ENCODE measurements around the gene CAB39. TPM values are rescaled to one million over a fixed set of nuclear protein-coding genes. Genes with fewer than 3 reads are reported as not detected.

CAB39 gene
- total and polyA plus RNA-seq, 2 of the 8 experiments (the other 6 are each of a cell fraction or from before 2014, with no cell fraction given): 16.4 to 50.5 TPM

DNA sequence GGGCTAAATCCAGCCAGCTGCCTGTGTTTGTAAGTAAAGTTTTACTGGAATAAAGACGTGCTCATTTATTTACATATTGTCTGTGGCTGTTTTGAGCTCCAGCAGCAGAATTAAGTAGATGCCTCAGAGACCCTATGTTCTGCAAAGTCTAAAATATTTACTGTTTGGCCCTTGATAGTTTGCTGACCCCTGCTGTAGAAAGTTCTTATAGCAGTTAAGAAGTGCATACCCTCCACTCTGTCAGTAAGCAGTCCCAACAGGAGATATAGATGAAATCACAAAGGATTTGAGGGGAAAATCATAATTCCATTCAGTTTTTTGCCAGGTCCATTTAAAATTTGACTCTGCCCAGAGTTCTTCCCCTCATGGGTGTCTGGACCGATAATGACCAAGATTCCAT lies 102.0 kb downstream of the CAB39 start:
- Histone ChIP-seq H3K4me1 (replicated peaks in 1 of 4; ENCODE audit: control insufficient read depth in 3 of 4, insufficient read depth in 4 of 4, low read length in 3 of 4) (peaks cover 0 to under 1% (median 0%) of the 10 kb centered on the region in 4 experiments; a peak in 1 of 7 replicates), H2BK12ac (ENCODE audit: low read depth, low read length) (no peak overlapping the region), H4K20me1 (replicated peaks in 1 of 2; ENCODE audit: control insufficient read depth in 1 of 2, insufficient read depth in 2 of 2, low read length in 2 of 2) (peaks cover 0 to 2% of the 10 kb centered on the region in 2 experiments), H2BK15ac (ENCODE audit: low read length) (no peak overlapping the region), H3K36me3 (ENCODE audit: control insufficient read depth in 2 of 4, insufficient read depth in 4 of 4, low read length in 3 of 4) (peaks cover 2 to 32% (median 17%) of the 10 kb centered on the region in 4 experiments; a peak in 7 of 8 replicates), H3K9ac (replicated peaks in 1 of 4; ENCODE audit: extremely low read depth in 1 of 4, low read depth in 3 of 4, low read length in 3 of 4) (no peak overlapping the region), H4K8ac (ENCODE audit: extremely low read depth, insufficient read depth, low read length) (no peak overlapping the region), H3K14ac (ENCODE audit: insufficient read length) (no peak overlapping the region), H2BK20ac (ENCODE audit: low read length) (no peak overlapping the region), H3K79me2 (ENCODE audit: control insufficient read depth in 1 of 2, insufficient read depth in 2 of 2, low read length in 2 of 2) (no peaks in the 10 kb centered on the region), H2AK5ac (ENCODE audit: low read depth, low read length) (no peak overlapping the region), H3K27me3 (replicated peaks in 1 of 4; ENCODE audit: control insufficient read depth in 3 of 4, extremely low read depth in 1 of 4, insufficient read depth in 3 of 4, low read length in 3 of 4) (no peaks in the 10 kb centered on the region), H3K23me2 (ENCODE audit: low read depth, low read length) (no peaks in the 10 kb centered on the region), H4K91ac (replicated peaks; ENCODE audit: insufficient read length, low read length) (no peak overlapping the region), H4K5ac (ENCODE audit: insufficient read length, low read depth, low read length) (no peak overlapping the region), H2AFZ (ENCODE audit: low read length) (no peak overlapping the region), H3K23ac (ENCODE audit: insufficient read length) (no peak overlapping the region), H3K56ac (replicated peaks; ENCODE audit: insufficient read length, low read depth, low read length) (no peak overlapping the region), H2BK120ac (replicated peaks; ENCODE audit: low read depth, low read length) (no peak overlapping the region), H3K18ac (ENCODE audit: extremely low read depth, low read length) (no peak overlapping the region), H3K79me1 (ENCODE audit: low read depth, low read length) (no peaks in the 10 kb centered on the region; the same call in 1 of the 2 replicates), H3K4me2 (ENCODE audit: insufficient read depth in 1 of 2, low read depth in 2 of 2, low read length in 2 of 2) (no peak overlapping the region), H3K9me3 (ENCODE audit: insufficient read depth in 2 of 2, low read depth in 1 of 2, low read length in 1 of 2) (no peaks in the 10 kb centered on the region), H3K4me3 (ENCODE audit: extremely low read depth in 1 of 4, insufficient read depth in 2 of 4, low read depth in 3 of 4, low read length in 4 of 4) (no peak overlapping the region), H3K27ac (ENCODE audit: low read depth, low read length) (no peak overlapping the region), H2BK5ac (ENCODE audit: low read depth, low read length) (no peak overlapping the region), H3K4ac (replicated peaks; ENCODE audit: insufficient read length, low read depth, low read length) (no peak overlapping the region)
- no peak for TF ChIP-seq KDM1A (IDR thresholded peaks at IDR 0.05; ENCODE audit: borderline replicate concordance, low read length)
- TF ChIP-seq RAD21 (IDR thresholded peaks at IDR 0.05 in 1 of 2, conservative IDR thresholded peaks at IDR 0.05 in 1 of 2; ENCODE audit: low read depth in 2 of 2, low read length in 2 of 2): peak; percentile 54 to 60
- TF ChIP-seq, protein P1, sequence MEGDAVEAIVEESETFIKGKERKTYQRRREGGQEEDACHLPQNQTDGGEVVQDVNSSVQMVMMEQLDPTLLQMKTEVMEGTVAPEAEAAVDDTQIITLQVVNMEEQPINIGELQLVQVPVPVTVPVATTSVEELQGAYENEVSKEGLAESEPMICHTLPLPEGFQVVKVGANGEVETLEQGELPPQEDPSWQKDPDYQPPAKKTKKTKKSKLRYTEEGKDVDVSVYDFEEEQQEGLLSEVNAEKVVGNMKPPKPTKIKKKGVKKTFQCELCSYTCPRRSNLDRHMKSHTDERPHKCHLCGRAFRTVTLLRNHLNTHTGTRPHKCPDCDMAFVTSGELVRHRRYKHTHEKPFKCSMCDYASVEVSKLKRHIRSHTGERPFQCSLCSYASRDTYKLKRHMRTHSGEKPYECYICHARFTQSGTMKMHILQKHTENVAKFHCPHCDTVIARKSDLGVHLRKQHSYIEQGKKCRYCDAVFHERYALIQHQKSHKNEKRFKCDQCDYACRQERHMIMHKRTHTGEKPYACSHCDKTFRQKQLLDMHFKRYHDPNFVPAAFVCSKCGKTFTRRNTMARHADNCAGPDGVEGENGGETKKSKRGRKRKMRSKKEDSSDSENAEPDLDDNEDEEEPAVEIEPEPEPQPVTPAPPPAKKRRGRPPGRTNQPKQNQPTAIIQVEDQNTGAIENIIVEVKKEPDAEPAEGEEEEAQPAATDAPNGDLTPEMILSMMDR (IDR thresholded peaks at IDR 0.05; ENCODE audit: control extremely low read depth in 1 of 3, insufficient read depth in 1 of 3, low read depth in 1 of 3, low read length in 3 of 3): peak in 2 of 3 experiments; percentile 28; a peak in 2 of 4 replicates
- ChIA-PET POLR2A (ENCODE audit: partially characterized antibody) (no interaction called here), CTCF (ENCODE audit: partially characterized antibody) (interaction anchor here (0.6 to 3.5 kb wide), 12 partner anchors 9 to 873 kb away, joined by 3 to 23 read pairs (median 4); no protein-coding TSS in a partner anchor)
- FAIRE-seq (no peak), DNase-seq (ENCODE audit: low read depth in 1 of 2, low spot score in 2 of 2) (no peak)
- 86% methylated on average over 2 of the region's 2 CpGs; no CpG with 5 or more reads in 1 of the 2 experiments for WGBS, 2 experiments (ENCODE audit: extremely low coverage in 1 of 2, insufficient coverage in 1 of 2, insufficient read length in 1 of 2, insufficient replicate concordance in 2 of 2, low coverage in 1 of 2, low lambda C conversion rate in 2 of 2, missing lambda C conversion rate in 1 of 2)

Data from H1 (cell line).